CD4-positive, alpha-beta T cell (primary cell): ENCODE measurements around the gene CDT1. TPM values are rescaled to one million over a fixed set of nuclear protein-coding genes. Genes with fewer than 3 reads are reported as not detected.
"Not testable (repeated sequence)": the region's sequence is repeated elsewhere in the genome, so short reads cannot be mapped to it uniquely, and the experiment has no call there.

ENCODE experiments used
- ATAC-seq: fragments of 200-7000 bp; cut with Tn5 transposase; one replicate; pipeline ENCODE4 v1.10.0; 2022; ENCODE audit warnings: mild to moderate bottlenecking; ENCODE audit not compliant: poor library complexity
- CTCF ChIA-PET: fragments of 350-600 bp; sonication (Branson Sonifier 250); formaldehyde crosslinking; loops from one replicate; lab custom pipeline; 2021; ENCODE audit warnings: antibody characterized with exemption, inconsistent platforms; lab: Charles Lee
- POLR2A ChIA-PET: fragments of 350-600 bp; sonication (Branson Sonifier 250); formaldehyde crosslinking; loops from one replicate; lab custom pipeline; 2021; ENCODE audit warnings: antibody characterized with exemption, inconsistent platforms; lab: Charles Lee
- DNase-seq, 14 experiments: peaks; one replicate each; pipeline ENCODE4 v3.0.0-alpha.2; 2013 to 2020; ENCODE audit warnings: mixed read lengths in 2 of 14
- H3K27ac ChIP-seq, 2 donors: one replicate each; pipeline versions ENCODE4 v1.5.1 to v1.7.0; 2013; ENCODE audit warnings: low read length in 2 of 2, low read depth in 1 of 2, mild to moderate bottlenecking in 1 of 2
- H3K27me3 ChIP-seq, 2 experiments: 1 replicate in 1 of 2; 2 replicates in 1 of 2; pipeline versions ENCODE4 v1.6.1 to v1.7.0; 2013; ENCODE audit warnings: low read length in 2 of 2, control low read depth in 1 of 2, mild to moderate bottlenecking in 1 of 2, moderate library complexity in 1 of 2; ENCODE audit not compliant: insufficient read depth in 2 of 2, control insufficient read depth in 1 of 2
- H3K36me3 ChIP-seq: one replicate; pipeline ENCODE4 v1.6.1; 2013; ENCODE audit warnings: low read length, control low read depth; ENCODE audit not compliant: insufficient read depth
- H3K4me1 ChIP-seq: one replicate; pipeline ENCODE4 v1.6.1; 2013; ENCODE audit warnings: low read length, control low read depth; ENCODE audit not compliant: insufficient read depth
- H3K4me3 ChIP-seq: one replicate; pipeline ENCODE4 v1.5.1; 2013; ENCODE audit warnings: mild to moderate bottlenecking, low read length, moderate library complexity
- H3K9me3 ChIP-seq, 2 experiments: 1 replicate in 1 of 2; 2 replicates in 1 of 2; pipeline versions ENCODE4 v1.6.1 to v1.7.0; 2013; ENCODE audit warnings: low read length in 2 of 2, mild to moderate bottlenecking in 2 of 2, control low read depth in 1 of 2, moderate library complexity in 1 of 2; ENCODE audit not compliant: control insufficient read depth in 1 of 2, insufficient read depth in 1 of 2
- H3K27ac Mint-ChIP-seq: one replicate; pipeline ENCODE4 v1.8.0; 2020; ENCODE audit warnings: mixed read lengths
- H3K27me3 Mint-ChIP-seq: one replicate; pipeline ENCODE4 v1.8.0; 2021; ENCODE audit warnings: mixed read lengths
- H3K36me3 Mint-ChIP-seq: one replicate; pipeline ENCODE4 v1.8.0; 2021; ENCODE audit warnings: low read depth, mixed read lengths
- H3K4me1 Mint-ChIP-seq: one replicate; pipeline ENCODE4 v1.8.0; 2021; ENCODE audit warnings: low read depth, mixed read lengths
- H3K4me3 Mint-ChIP-seq: one replicate; pipeline ENCODE4 v1.8.0; 2020; ENCODE audit warnings: mild to moderate bottlenecking, mixed read lengths
- H3K9me3 Mint-ChIP-seq: one replicate; pipeline ENCODE4 v1.8.0; 2020; ENCODE audit warnings: mixed read lengths
- intact Hi-C, 2 experiments: fragments of 100-400 bp; cut with DNase I in 1 of 2; cut with micrococcal nuclease in 1 of 2; formaldehyde crosslinking; loops; one replicate each; pipeline versions ENCODE4 v1.15.1 to v1.9.0; 2023 to 2025; cut with DNase I, micrococcal nuclease
- total RNA-seq, 174 experiments: library from RNA in 2 of 174; stranded (reverse) in 2 of 174; gene quantifications; one replicate each; pipeline ENCODE4 v1.2.3 and lab custom pipeline; 2021 to 2026
- TF ChIP-seq, protein P1 (sequence below): fragments of 200-600 bp; IDR thresholded peaks from one replicate; pipeline ENCODE4 v1.8.0; 2022; ENCODE audit warnings: antibody characterized with exemption, mild to moderate bottlenecking

Gene CDT1
- total RNA-seq, 2 experiments from 2014 or later, result 0.47 to 1.0 TPM

DNA sequence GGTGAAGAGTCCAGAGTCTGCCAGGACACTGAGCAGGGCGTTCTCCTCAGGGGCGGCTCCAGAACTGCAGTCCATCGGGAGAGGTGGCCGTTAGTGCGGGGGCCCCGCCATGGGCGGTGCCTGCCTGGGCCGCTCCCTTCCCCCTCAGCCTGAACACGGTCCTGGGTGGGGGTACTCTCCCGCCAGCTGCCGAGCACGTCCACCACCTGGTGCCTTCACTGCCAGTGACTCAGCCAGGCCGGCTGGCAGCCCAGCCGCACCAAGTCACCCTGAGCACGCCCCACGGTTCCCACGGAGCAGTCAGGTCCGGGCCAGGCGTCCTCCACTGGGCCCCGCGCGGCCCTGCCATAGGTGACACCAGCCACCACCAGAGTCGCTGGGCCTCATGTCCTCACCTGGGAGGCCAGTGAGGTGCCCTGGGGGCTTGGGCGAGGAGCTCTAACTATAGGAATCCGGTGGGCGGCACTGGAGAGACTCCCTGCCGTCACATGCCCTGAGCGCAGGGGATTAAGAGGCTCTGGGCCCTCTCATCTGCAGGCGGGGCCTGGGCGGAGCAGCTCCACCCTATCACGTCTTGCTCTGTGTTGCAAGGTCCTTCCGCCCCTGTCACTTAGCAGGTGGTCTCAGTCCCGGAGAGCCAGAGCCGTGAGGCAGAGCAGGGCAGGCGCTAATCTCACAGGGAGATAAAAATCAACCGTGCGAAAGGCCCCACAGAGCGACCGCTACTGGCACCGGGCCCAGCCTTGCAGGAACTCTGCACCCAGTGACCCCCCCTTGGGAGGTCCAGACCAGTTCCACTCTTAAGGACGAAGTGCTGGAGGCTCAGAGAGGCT lies 32.9 kb upstream of the CDT1 start:
- H3K27me3 Mint-ChIP-seq, result no peaks in the 10 kb centered on the region
- peaks cover 22% of the 10 kb centered on the region for H3K36me3 ChIP-seq
- peaks cover 91% of the 10 kb centered on the region for H3K4me1 ChIP-seq
- H3K27ac ChIP-seq, result no peak overlapping the region
- H3K27me3 ChIP-seq, result no peaks in the 10 kb centered on the region
- ATAC-seq, result peak; percentile 84
- H3K4me3 Mint-ChIP-seq, result no peak overlapping the region
- ChIA-PET POLR2A (interaction anchor here (0.6 to 1.7 kb wide), 3 partner anchors 10 to 75 kb away, joined by 3 to 7 read pairs (median 7); no protein-coding TSS in a partner anchor), CTCF (no interaction called here)
- H3K9me3 ChIP-seq, result no peaks in the 10 kb centered on the region
- peaks cover 15% of the 10 kb centered on the region for H3K4me1 Mint-ChIP-seq
- intact Hi-C loops, result no loop called here
- no peak overlapping the region for H3K27ac Mint-ChIP-seq
- H3K36me3 Mint-ChIP-seq, result no peaks in the 10 kb centered on the region
- TF ChIP-seq, protein P1, sequence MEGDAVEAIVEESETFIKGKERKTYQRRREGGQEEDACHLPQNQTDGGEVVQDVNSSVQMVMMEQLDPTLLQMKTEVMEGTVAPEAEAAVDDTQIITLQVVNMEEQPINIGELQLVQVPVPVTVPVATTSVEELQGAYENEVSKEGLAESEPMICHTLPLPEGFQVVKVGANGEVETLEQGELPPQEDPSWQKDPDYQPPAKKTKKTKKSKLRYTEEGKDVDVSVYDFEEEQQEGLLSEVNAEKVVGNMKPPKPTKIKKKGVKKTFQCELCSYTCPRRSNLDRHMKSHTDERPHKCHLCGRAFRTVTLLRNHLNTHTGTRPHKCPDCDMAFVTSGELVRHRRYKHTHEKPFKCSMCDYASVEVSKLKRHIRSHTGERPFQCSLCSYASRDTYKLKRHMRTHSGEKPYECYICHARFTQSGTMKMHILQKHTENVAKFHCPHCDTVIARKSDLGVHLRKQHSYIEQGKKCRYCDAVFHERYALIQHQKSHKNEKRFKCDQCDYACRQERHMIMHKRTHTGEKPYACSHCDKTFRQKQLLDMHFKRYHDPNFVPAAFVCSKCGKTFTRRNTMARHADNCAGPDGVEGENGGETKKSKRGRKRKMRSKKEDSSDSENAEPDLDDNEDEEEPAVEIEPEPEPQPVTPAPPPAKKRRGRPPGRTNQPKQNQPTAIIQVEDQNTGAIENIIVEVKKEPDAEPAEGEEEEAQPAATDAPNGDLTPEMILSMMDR, result no peak
- no peak overlapping the region for H3K4me3 ChIP-seq
- DNase-seq, result peak in 4 of 14 experiments; percentile 34 to 53 (median 44)
- no peaks in the 10 kb centered on the region for H3K9me3 Mint-ChIP-seq

DNA sequence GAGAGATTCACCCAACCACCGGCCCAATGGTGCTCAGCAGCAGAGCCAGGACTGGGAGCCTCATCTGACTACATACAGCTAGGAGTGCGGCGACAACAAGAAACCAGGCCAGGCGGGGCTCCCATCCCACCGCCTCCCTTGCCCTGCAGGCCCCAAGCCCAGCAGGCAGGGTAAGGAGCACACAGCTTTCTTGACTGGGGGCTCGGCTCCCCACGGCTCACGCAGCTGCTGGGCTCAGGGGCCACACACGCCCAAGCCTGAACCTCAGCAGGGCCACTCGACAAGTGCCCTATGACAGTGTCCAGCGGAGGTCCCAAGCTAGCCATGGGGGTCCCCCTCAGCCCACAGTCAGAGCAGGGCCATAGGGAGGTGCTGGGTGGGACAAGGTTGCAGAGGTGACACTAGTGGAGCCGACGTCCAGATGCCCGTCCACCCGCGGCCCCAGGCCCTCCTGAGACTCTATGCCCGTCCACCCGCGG lies 32.3 kb upstream of the CDT1 start:
- peaks cover 20% of the 10 kb centered on the region for H3K36me3 ChIP-seq
- no peaks in the 10 kb centered on the region for H3K9me3 ChIP-seq
- H3K4me1 Mint-ChIP-seq, result peaks cover 15% of the 10 kb centered on the region
- TF ChIP-seq, protein P1, result no peak
- H3K9me3 Mint-ChIP-seq, result no peaks in the 10 kb centered on the region
- intact Hi-C loops, result no loop called here
- H3K4me3 ChIP-seq, result no peak overlapping the region
- no peak overlapping the region for H3K4me3 Mint-ChIP-seq
- DNase-seq, result no peak
- H3K27ac Mint-ChIP-seq, result no peak overlapping the region
- no peaks in the 10 kb centered on the region for H3K27me3 ChIP-seq
- ATAC-seq, result no peak
- CTCF ChIA-PET, result no interaction called here
- POLR2A ChIA-PET, result interaction anchor here (0.6 to 1.7 kb wide), 3 partner anchors 10 to 75 kb away, joined by 3 to 7 read pairs (median 7); no protein-coding TSS in a partner anchor
- H3K27ac ChIP-seq, result no peak overlapping the region
- H3K27me3 Mint-ChIP-seq, result no peaks in the 10 kb centered on the region
- H3K36me3 Mint-ChIP-seq, result no peaks in the 10 kb centered on the region
- peaks cover 88% of the 10 kb centered on the region for H3K4me1 ChIP-seq

DNA sequence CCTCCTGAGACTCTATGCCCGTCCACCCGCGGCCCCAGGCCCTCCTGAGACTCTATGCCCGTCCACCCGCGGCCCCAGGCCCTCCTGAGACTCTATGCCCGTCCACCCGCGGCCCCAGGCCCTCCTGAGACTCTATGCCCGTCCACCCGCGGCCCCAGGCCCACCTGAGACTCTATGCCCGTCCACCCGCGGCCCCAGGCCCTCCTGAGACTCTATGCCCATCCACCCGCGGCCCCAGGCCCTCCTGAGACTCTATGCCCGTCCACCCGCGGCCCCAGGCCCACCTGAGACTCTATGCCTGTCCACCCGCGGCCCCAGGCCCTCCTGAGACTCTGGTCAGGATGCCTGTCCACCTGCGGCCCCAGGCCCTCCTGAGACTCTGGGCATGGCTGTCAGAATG lies 31.8 kb upstream of the CDT1 start:
- POLR2A ChIA-PET, result interaction anchor here (1.7 kb wide), 1 partner anchor 12 kb away, joined by 7 read pairs; no protein-coding TSS in a partner anchor
- Histone ChIP-seq H3K36me3 (peaks cover 20% of the 10 kb centered on the region), H3K4me1 (peaks cover 83% of the 10 kb centered on the region)
- H3K27ac Mint-ChIP-seq, ATAC-seq, H3K27me3 Mint-ChIP-seq, intact Hi-C loops, H3K27me3 ChIP-seq, H3K27ac ChIP-seq, H3K36me3 Mint-ChIP-seq, DNase-seq, CTCF ChIA-PET, H3K9me3 Mint-ChIP-seq, H3K4me3 ChIP-seq, H3K9me3 ChIP-seq, H3K4me3 Mint-ChIP-seq: not testable (repeated sequence)
- H3K4me1 Mint-ChIP-seq, result peaks cover 15% of the 10 kb centered on the region
